HFFc6 (cell line): ENCODE measurements around the gene ZNF322. TPM values are rescaled to one million over a fixed set of nuclear protein-coding genes. Genes with fewer than 3 reads are reported as not detected.

Experiments used
- DNase-seq: peaks from one replicate; pipeline ENCODE4 v3.0.0-alpha.2; 2018
- H3K27ac Mint-ChIP-seq: 2 replicates; pipeline ENCODE4 v1.8.0; 2020; ENCODE audit warnings: mild to moderate bottlenecking, mixed read lengths
- H3K27me3 Mint-ChIP-seq: 2 replicates; pipeline ENCODE4 v1.8.0; 2021; ENCODE audit warnings: mild to moderate bottlenecking, moderate library complexity, mixed read lengths; ENCODE audit not compliant: insufficient read depth
- H3K36me3 Mint-ChIP-seq: 2 replicates; pipeline ENCODE4 v1.8.0; 2021; ENCODE audit warnings: low read depth, mixed read lengths
- H3K4me1 Mint-ChIP-seq: 2 replicates; pipeline ENCODE4 v1.8.0; 2020; ENCODE audit warnings: low read depth, mixed read lengths
- H3K4me3 Mint-ChIP-seq: 2 replicates; pipeline ENCODE4 v1.8.0; 2020; ENCODE audit warnings: mild to moderate bottlenecking, moderate library complexity, mixed read lengths
- H3K9me3 Mint-ChIP-seq: 2 replicates; pipeline ENCODE4 v1.8.0; 2020; ENCODE audit warnings: mild to moderate bottlenecking, mixed read lengths
- CTCF ChIP-seq: fragments of 200-600 bp; sonication (generic); IDR thresholded peaks from 2 replicates; pipeline ENCODE4 v1.5.0; 2021; ENCODE audit warnings: antibody characterized with exemption, mild to moderate bottlenecking
- total RNA-seq, 6 experiments: library from RNA; stranded (reverse); fragmentation: NEBNext Ultra II Directional; extraction: Animal tissue kit (Norgen Biotek cat#: 25700); gene quantifications; 2 replicates in 1 of 6; 3 replicates in 5 of 6; pipeline ENCODE4 v1.2.3, GENCODE V29; 2021

Gene ZNF322
- total RNA-seq, 6 experiments from 2014 or later = 15.1 to 17.7 (median 16.3) TPM

- Mint-ChIP-seq H3K27ac (no peak overlapping the region), H3K36me3 (no peaks in the 10 kb centered on the region; the same call in 1 of the 2 replicates), H3K4me3 (no peak overlapping the region), H3K9me3 (no peaks in the 10 kb centered on the region), H3K4me1 (peaks cover 7% of the 10 kb centered on the region; the same call in 1 of the 2 replicates), H3K27me3 (no peaks in the 10 kb centered on the region; the same call in none of the 2 replicates)
- no peak for DNase-seq
- TF ChIP-seq CTCF = no peak
These were observed 54.7 kb downstream of the ZNF322 start for GRCh38 chr6:26604797-26605196.

- Mint-ChIP-seq H3K27ac (no peak overlapping the region), H3K36me3 (no peaks in the 10 kb centered on the region; the same call in 1 of the 2 replicates), H3K9me3 (no peaks in the 10 kb centered on the region), H3K4me3 (no peak overlapping the region), H3K4me1 (peaks cover 7% of the 10 kb centered on the region; the same call in 1 of the 2 replicates), H3K27me3 (no peaks in the 10 kb centered on the region; the same call in 1 of the 2 replicates)
- DNase-seq = no peak
- no peak for TF ChIP-seq CTCF
These were observed 55.5 kb downstream of the ZNF322 start for GRCh38 chr6:26604026-26604425.

- no peaks in the 10 kb centered on the region; the same call in 1 of the 2 replicates for H3K36me3 Mint-ChIP-seq
- H3K4me1 Mint-ChIP-seq = peaks cover 14% of the 10 kb centered on the region; the same call in 1 of the 2 replicates
- TF ChIP-seq CTCF = no peak
- no peaks in the 10 kb centered on the region for H3K9me3 Mint-ChIP-seq
- DNase-seq = no peak
- no peak overlapping the region for H3K4me3 Mint-ChIP-seq
- H3K27ac Mint-ChIP-seq = no peak overlapping the region
- no peaks in the 10 kb centered on the region; the same call in 1 of the 2 replicates for H3K27me3 Mint-ChIP-seq
These were observed 57.3 kb downstream of the ZNF322 start for GRCh38 chr6:26602262-26602661.

DNA sequence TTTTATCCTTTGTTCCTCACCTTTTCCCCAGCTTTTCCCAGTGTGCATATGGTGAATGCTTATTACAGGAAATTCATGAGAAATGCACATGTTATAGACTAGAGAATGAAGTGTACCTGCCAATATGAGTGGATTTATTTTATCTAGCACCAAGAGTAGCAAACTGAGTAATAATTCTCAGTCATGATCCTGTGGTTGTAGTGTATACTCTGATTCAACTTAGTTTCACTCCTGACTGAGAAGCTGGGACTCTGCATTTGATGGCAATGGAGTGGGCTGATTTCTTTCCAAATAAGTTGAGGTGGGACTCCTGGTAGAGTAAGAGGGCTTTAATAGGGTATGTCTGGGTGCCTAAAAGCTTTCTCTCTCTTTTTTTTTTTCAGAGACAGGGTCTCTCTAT is 58.8 kb downstream of the ZNF322 start:
- Mint-ChIP-seq H3K36me3 (no peaks in the 10 kb centered on the region; the same call in 1 of the 2 replicates), H3K27me3 (no peaks in the 10 kb centered on the region), H3K4me1 (peaks cover 14% of the 10 kb centered on the region; the same call in 1 of the 2 replicates), H3K9me3 (no peaks in the 10 kb centered on the region), H3K27ac (no peak overlapping the region), H3K4me3 (no peak overlapping the region)
- DNase-seq = no peak
- no peak for TF ChIP-seq CTCF

DNA sequence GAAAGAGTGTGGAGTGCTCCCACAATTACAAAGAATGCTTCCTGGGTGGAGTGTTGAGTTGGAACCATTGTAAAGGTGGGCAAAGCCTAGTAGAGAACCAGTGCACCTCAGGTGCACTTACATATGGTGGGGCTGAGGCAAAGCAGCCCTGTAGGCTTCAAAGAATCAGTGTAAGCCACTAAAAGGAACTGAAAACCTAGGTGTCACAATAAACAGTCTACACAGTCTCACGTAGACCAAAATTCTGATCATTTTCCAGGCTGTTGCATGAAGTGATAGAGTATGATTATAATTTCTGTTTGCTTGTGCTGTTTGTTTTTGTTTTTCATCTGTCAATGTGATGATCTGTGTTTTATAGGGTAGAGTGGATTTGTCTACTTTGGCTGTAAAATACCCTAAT is 60.0 kb downstream of the ZNF322 start:
- Mint-ChIP-seq H3K4me1 (peaks cover 14% of the 10 kb centered on the region; the same call in 1 of the 2 replicates), H3K27me3 (peaks cover 2% of the 10 kb centered on the region; the same call in 1 of the 2 replicates), H3K36me3 (no peaks in the 10 kb centered on the region; the same call in 1 of the 2 replicates), H3K9me3 (no peaks in the 10 kb centered on the region), H3K4me3 (no peak overlapping the region), H3K27ac (no peak overlapping the region)
- TF ChIP-seq CTCF = no peak
- no peak for DNase-seq
